Kidney capillary endothelial cell (primary cell): ENCODE measurements around the gene KANK4.

Experiments used
- DNase-seq: peaks from one replicate; pipeline ENCODE4 v3.0.0-alpha.2; 2018; ENCODE audit warnings: low spot score

Gene KANK4

DNA sequence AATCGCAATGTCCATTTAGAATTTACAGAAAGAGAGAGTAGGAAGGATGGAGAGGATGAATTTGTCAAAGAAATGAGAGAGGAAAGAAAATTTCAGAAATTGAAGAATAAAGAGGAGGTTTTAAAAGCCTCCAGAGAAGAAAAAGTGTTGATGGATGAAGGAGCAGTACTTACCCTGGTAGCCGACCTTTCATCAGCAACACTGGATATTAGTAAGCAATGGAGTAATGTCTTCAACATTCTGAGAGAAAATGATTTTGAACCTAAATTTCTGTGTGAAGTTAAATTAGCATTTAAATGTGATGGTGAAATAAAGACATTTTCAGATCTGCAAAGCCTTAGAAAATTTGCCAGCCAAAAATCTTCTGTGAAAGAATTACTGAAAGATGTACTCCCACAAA lies 112.0 kb downstream of the KANK4 start:
- DNase-seq, result no peak

DNA sequence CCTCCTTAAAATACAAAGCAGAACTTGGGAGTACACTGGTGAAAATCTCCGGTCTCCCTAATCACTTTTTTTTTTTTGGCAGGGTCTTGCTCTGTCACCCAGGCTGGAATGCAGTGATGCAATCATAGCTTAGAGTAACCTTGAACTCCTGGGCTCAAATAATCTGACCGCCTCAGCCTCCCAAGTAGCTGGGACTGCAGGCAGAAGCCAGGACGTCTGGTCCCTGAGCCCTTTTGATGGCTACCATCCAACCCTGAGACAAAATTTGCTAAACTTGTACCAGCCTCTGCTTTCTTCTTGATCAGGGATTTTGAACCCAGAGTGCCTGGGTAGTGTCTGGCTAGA lies 120.5 kb downstream of the KANK4 start:
- no peak for DNase-seq

DNA sequence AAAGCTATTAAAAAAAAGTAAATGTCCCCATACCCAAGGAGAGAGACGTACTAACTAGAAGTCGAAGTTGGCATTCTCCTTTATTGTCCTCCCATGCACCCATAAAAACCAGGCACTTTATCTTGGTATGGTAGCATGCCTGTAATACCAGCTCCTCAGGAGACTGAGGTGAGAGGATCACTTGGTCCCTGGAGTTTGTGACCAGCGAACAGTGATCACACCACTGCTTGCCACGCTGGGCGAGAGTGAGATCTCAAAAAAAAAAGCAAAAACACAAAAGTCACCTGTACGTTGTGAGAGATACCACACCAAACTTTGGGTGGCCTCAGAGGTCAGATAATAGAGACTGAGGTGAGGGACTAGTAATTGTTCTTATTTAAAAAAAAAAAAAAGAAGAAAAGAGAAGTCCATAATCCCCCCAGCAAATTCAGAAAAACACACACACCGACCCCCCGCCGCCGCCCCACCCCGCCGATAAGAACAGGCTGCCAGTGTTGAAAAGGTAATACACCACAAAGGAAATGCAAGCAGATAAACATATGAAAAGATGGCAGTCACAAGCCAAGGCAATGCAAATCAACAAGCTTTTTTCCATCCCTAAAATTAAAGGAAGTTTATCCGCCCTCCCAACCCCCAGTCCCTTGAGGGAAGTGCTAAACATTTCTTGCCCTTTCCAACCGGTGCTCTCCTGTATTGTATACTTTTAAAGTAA lies 121.0 kb downstream of the KANK4 start:
- no peak for DNase-seq

DNA sequence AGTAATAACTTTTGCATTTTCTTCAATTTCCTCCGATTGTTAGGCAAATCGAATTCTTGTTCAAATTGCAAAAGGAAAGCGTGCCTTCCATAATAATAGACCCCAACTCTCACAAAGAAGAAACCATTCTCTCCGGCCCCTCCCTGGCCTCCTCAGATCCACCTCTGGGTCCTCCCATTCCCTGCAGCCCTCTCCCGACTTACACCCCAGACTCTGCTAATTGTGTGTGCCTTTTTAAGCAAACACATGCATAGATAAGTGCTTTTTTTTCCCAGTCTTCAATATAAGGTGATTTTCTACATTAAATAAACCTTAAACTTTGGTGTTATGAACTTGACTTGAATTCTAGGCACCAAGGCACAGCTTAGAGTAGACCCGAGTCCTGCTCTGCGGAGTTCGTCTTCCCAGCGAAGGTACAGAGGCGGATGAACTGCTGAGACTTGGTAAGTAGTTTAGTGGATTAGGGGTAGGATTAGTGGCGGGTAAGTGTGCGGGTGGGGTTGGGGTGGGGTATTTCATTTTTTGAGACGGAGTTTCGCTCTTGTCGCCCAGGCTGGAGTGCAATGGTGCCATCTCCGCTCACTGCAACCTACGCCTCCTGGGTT lies 123.0 kb downstream of the KANK4 start:
- no peak for DNase-seq

DNA sequence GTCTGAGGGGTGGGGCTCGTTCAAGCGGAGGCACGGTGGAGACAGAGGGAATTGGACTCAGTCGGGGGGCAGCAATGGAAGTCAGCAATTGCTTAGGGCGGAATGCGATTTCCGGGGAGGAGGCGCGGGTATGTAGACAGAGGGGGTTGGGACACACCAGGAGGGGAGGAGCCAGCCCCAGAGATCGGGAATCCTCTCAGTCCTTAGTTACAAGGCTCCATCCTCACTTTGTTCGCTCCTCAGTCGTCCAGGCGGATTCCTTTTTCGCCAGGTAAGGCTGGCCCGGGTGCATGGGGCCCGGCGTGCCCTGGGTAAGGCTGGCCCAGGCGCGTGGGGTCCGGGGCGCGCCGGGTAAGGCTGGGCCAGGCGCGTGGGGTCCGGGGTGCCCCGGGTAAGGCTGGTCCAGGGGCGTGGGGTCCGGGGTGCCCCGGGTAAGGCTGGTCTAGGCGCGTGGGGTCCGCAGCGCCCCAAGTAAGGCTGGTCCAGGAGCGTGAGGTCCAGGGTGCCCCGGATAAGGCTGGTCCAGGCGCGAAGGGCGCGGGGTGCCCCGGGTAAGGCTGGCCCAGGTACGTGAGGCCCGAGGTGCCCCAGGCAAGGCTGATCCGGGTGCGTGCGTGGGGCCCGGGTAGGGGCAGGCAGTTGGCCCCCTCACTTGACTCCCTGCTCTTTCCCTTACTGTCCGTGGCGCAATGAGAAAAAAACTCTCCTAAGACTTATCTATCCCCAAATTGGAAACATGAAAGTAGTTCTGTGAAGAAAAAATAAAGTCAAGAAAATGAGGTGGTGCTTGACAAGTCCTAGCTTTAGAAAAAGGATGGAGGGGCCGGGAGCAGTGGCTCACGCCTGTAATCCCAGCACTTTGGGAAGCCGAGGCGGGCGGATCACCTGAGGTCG lies 124.3 kb downstream of the KANK4 start, which contains the start of gene L1TD1:
TSS of gene L1TD1 (plus strand) at position 199 of the 894 bp plus-strand sequence. CDS start 11,780 bp downstream, outside the sequence.
- DNase-seq, result no peak

DNA sequence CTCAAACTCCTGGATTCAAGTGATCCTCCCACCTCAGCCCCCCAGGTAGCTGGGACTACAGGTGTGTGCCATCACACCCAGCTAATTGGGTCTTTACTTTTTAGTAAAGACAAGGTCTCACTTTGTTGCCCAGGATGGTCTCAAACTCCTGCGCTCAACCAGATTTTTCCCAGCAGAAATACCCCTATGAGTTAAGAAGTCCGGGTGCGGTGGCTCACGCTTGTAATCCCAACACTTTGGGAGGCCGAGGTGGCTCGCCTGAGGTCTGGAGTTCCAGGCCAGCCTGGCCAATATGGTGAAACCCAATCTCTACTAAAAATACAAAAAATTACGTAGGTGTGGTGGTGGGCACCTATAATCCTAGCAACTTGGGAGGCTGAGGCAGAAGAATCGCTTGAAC lies 131.1 kb downstream of the KANK4 start:
- no peak for DNase-seq

DNA sequence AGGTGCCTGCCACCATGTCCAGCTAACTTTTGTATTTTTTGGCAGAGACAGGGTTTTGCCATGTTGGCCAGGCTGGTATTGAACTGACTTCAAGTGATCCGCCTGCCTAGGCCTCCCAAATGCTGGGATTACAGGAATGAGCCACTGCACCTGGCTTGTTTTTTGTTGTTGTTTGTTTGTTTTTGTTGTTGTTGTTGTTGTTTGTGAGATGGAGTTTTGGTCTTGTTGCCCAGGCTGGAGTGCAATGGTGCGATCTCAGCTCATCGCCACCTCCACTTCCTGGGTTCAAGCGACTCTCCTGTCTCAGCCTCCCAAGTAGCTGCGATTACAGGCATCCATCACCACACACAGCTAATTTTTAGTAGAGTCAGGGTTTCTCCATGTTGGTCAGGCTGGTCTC lies 131.7 kb downstream of the KANK4 start:
- no peak for DNase-seq
